Peyer's patch (tissue), 4 donors: ENCODE measurements around the gene PDPK1.

Source experiments
- POLR2A ChIP-seq, 2 donors: fragments of 450-650 bp; IDR thresholded peaks; one replicate each; pipeline ENCODE4 v1.5.1; 2017; ENCODE audit warnings: antibody characterized with exemption in 2 of 2, mild to moderate bottlenecking in 2 of 2, moderate library complexity in 2 of 2
- TF ChIP-seq, protein P1 (sequence below), 6 experiments: fragments of 450-650 bp in 4 of 6; fragments of 200-600 bp in 2 of 6; sonication (generic) in 1 of 6; IDR thresholded peaks; one replicate each; pipeline ENCODE4 v1.5.1; 2017 to 2019; ENCODE audit warnings: antibody characterized with exemption in 6 of 6, mild to moderate bottlenecking in 3 of 6, moderate library complexity in 1 of 6

DNA sequence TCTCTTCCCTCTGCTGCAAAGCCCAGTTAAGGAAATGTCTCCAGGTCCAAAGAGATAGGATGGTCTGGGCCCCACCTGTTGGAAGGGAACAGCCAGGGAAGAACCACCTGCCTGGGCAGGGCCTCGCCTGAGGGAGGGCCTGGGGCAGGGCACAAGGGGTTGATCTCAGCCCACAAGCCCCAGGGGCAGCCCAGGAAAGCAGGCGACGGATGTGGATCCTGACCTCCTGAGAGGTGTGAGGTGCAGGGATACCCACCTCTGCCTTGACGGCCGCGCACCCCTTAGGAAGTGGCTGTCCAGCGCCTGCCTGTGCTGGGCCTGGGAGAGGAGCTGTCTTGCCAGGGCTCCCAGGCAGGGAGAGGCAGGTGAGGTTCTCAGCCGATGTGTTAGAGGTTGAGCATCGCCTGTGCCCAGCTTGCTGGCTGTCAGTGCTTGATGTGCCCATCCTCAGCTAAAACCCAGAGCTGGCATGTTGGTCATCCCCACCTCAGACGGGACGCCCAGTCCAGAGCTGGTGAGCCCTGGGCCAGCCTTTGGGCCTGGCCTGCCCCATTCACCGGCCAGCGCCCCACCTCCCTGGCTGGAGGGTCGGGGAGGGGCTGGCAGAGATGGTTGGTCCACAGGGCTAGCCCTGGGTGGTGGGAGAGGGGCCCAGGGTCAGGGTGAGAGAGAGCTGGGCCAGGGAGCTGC lies 7.0 kb upstream of the PDPK1 start:
- TF ChIP-seq, protein P1, sequence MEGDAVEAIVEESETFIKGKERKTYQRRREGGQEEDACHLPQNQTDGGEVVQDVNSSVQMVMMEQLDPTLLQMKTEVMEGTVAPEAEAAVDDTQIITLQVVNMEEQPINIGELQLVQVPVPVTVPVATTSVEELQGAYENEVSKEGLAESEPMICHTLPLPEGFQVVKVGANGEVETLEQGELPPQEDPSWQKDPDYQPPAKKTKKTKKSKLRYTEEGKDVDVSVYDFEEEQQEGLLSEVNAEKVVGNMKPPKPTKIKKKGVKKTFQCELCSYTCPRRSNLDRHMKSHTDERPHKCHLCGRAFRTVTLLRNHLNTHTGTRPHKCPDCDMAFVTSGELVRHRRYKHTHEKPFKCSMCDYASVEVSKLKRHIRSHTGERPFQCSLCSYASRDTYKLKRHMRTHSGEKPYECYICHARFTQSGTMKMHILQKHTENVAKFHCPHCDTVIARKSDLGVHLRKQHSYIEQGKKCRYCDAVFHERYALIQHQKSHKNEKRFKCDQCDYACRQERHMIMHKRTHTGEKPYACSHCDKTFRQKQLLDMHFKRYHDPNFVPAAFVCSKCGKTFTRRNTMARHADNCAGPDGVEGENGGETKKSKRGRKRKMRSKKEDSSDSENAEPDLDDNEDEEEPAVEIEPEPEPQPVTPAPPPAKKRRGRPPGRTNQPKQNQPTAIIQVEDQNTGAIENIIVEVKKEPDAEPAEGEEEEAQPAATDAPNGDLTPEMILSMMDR (IDR thresholded peaks at IDR 0.05) = no peak
- no peak for TF ChIP-seq POLR2A (IDR thresholded peaks at IDR 0.05)
